Measurements from ENCODE around the gene UBR2.
A peak's percentile ranks its signal among the peaks of the same experiment; 100 is the strongest.
"Not testable (repeated sequence)": the region's sequence is repeated elsewhere in the genome, so short reads cannot be mapped to it uniquely, and the experiment has no call there.

Gene UBR2

DNA sequence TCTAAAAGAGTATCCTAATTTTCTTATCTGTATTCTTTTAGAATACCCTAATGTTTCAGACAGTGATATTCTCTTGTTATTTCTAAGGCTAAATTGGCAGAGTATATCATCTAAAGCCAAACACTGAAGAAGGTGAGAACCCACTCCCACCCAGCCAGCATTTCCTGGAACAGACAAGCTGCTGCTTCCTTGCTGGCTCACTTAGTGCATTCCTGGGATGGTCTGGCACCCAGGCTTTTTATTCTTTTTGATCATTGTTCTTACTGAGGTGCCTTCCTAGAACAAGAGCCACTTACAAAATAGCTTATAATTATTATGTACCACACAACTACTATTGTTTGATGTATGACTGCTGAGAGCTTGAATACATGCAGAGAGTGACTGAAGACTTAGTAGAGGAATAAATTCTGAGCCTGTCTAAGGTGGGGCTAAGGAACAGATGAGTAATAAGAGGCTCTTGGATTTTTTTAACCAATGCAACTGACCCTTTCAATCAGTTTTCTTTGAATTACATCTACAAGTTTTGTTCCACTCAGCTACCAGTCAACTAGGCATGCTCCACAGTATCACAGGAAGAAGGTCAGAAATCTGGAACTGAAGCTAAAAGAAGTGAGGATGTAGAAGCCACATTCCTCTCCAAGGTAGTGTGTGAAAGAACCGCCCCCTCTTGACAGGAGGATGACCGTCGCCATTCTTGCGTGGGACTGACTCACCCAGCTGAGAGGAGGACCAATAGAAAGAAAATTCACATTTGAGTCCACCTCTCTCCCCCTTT lies 128.5 kb downstream of the UBR2 start:
- peak in 1 of 2 donors; percentile 5 for DNase-seq (ENCODE audit: low read depth in 2 of 2)

DNA sequence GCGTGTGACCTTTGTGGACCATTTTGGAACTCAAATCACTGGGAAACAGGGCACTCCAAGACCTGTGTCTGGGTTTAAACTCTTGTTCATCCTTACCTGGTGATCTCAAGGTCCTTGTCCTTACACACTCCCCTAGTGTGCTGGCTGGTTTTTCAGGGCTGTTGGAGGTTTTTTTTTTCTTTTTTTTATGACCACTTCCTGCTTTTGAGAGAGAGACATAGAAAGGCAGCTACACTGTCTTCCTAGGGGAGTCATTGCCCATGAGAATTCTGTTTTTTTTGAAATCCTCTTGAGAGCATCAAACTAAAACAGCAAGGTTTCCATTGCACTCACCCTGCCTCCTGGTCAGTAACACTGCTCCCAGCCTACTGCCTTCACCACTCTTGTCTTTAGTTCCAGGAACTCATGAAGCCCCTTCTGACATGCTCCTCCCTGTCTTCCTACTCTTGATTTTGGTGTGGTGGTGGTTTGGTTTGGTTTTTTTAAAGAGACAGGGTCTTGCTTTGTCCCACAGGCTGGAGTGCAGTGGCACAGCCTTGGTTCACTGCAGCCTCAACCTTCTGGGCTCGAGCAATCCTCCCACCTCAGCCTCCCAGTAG lies 130.0 kb downstream of the UBR2 start:
- peak in 1 of 2 donors; percentile 1 for DNase-seq (ENCODE audit: low read depth in 2 of 2)

DNA sequence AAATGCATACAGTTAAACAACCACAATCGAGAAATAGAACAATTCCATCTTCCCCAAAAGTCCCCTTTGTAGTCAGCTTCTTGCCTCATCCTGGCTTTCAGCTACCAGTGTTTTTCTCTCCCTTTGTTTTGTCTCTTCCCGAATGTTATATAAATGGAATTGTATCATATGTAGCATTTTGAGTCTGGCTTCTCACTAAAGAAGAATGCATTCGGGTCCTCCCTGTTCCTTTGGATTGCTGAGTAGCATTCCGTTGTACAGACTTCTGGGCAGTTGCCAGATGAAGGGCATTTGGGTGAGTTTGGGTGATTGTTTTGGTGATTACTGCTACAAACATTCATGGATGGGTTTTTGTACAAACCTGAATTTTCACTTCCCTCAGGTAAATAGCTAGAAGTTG lies 130.8 kb downstream of the UBR2 start:
- no peak for DNase-seq (ENCODE audit: low read depth in 2 of 2)

DNA sequence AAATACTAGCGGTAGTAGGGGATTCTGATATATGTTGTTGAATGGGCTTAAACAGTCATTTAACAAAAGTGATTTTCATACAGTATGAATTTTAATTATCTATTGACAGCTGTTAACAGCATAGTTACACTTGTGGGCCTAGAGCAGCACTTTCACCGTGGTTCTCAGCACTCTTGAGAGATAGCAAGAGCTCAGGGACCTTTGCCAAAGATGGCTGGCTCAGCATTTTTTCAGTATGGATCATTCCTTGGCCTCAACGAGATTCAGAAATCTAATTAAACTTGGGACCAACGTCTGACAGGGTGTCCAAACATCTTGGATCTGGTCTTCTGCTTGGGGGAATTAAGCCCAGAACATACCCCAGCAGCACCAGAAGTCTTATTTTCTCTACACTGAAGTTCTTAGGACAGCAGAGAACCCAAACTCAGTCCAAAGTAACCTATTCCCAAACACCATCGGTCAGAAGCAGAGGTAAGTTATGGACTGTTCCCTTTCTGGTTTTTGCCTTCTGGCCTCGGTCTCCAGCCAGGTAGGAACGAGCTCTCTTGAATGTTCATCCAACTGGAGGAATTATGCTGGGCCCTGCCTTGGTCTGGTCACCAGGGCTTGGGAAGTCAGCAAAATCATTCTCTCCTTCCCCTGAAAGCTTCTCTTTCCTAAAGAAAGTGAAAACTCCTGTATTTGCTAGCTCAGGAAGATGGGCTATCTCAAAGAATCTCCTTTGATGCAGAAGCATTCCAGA lies 132.9 kb downstream of the UBR2 start:
- DNase-seq (ENCODE audit: low read depth in 2 of 2) = no peak

DNA sequence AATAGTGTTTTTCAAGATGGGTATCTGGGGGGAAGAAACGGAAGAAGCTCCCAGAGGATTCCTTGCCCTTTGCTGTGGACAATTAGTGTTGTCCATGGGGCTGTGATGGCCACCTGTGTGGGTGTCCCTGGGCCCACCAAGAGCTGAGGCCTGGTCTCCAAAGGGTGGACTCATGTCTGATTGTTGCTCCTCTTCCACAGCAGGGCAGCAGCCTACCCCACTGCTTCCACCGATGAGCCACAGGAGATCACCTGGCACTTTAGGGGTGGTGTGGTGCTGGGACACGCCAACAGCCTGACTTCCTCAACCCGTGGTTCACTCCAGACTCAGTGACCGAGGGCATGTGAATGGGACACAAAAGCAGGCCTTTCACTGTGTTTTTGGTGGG lies 133.4 kb downstream of the UBR2 start:
- DNase-seq (ENCODE audit: low read depth in 2 of 2) = no peak

DNA sequence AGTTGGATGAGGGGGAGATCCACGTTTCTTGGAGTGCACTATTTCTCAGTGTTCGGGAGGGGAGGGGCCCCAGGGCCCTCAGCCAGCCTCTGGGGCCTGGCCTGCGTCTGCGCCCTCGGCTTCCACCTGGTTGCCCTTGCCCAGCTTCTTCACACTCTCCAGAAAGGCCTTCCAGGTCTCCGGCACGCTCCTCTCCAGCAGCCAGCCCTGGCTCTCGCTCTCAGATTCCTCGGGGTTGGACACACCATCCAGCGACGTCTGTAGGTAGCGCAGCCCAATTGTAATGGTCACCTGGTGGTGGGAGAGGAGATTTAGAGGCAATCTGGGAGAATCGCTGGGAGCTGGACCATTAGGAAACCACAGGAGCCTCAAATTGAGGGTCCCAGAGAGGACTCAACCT lies 134.4 kb downstream of the UBR2 start:
- DNase-seq (ENCODE audit: low read depth in 2 of 2) = no peak

DNA sequence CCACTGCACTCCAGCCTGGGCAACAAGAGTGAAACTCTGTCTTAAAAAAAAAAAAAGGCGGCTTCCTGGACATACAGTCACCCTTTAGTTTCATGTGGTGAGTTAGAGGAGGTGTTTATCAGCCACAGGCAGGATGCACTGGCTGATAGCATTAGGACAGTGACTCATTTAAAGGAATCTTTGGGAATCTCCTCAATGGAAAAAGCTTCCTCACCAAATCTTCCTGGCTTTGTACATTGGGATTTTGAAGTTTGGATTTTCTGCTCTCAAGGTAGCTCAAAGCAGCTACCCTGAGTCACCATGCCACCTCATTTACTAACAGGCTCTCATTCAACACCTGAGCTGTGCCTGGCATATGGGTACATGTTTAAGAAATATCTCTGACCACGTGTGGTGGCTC lies 138.4 kb downstream of the UBR2 start:
- DNase-seq (ENCODE audit: low read depth in 2 of 2) = no peak

DNA sequence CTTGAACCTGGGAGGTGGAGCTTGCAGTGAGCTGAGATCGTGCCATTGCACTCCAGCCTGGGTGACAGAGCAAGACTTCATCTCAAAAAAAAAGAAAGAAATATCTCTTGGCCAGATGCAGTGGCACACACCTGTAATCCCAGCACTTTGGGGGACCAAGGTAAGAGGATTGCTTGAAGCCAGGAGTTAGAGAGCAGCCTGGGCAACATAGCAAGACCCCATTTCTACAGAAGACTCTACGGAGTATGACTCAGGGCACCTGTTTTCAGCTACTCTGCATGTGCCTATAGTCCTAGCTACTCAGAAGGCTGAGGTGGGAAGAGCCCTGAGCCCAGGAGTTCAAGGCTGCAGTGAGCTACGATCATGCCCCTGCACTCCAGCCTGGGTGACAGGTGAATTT lies 139.0 kb downstream of the UBR2 start:
- DNase-seq (ENCODE audit: low read depth in 2 of 2) = not testable (repeated sequence)

DNA sequence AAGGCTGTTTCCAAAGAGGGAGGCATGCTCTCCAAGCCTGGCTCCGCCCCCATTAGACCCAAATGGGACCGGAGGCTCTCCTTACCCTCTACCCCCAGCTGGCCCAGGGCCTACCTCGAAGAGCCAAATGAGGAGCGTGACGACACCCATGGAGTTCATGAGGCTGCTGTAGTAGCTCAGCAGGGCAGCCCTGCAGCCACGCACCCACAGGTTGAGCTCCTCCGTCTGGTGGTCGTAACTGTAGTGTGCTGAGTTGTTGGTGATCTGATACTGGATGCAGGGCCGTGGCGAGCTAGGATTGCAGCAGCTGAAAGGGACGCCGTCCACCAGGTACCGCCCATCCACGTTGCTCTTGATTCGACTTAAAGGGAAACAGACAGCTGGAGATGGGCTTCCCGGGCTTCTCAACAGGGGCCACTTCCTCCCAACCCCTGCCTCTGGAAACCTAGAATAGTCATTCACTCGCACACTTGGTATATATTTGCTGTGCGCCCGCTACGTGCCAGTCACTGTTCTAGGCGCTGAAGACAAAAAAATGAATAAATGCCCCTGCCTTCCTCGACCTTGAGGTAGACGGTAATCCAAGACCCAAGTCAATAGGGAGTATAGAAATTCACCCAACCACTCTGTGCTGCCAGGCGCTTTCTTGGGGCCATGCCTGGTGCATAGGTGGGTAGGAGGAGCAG lies 140.6 kb downstream of the UBR2 start:
- DNase-seq (ENCODE audit: low read depth in 2 of 2) = no peak

DNA sequence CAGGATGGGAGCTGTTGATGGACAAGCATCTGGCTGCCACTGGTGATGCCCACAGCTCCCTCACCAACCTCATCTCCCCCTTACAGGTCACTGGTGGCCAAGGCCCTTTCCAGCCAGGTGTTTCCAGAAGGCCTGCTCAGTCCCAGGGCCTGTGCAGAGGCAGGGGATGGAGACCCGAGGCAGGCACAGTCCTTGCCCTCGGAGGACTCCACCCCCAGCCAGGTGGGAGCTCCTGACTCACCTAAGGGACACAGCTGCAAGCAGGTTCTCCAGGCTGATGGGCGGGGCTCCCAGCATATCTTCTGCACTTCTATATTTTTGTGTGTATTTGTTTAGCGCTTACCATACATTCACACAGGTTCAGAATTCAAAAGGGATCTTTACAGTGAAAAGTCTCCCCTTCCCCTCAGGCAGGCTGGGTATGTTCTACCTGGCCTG lies 141.1 kb downstream of the UBR2 start:
- no peak for DNase-seq (ENCODE audit: low read depth in 2 of 2)

DNA sequence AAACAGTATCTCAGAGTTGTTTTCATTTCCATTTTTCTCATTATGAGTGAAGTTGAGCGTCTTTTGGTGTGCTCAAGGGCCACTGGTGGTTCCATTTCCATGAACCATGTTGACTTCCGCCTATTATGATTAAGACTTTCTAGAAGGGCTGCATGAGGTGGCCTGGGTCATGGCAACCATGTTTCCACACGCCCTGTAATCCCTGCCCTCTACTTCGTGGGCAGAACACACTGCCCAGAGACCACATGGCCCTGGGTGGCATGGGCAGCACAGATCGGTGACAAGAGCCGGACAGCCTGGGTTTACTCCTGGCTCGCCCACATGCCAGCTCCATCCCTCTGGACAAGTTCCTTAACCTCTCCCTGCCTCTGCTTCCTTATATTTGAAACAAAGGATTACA lies 143.8 kb downstream of the UBR2 start:
- DNase-seq (ENCODE audit: low read depth in 2 of 2) = no peak

DNA sequence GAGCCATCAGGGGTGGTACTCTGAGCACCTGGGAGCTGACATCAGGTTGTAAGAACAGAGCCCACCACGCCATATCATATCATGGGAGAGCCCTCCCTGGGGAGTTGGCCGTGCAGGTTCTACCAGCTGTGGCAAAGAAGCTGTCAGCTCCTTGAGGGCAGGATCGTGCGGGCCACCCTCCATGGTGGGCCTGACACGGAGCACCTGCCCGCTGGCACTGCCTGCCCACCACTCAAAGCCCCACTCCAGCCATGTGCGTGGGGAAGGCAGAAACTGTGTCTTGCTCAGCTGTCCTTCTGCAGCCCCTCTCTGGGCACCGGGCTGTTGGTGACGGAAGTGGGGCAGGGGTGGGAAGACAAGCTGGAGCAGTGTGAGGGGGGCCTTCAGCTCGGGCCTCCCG lies 144.3 kb downstream of the UBR2 start:
- no peak for DNase-seq (ENCODE audit: low read depth in 2 of 2)

DNA sequence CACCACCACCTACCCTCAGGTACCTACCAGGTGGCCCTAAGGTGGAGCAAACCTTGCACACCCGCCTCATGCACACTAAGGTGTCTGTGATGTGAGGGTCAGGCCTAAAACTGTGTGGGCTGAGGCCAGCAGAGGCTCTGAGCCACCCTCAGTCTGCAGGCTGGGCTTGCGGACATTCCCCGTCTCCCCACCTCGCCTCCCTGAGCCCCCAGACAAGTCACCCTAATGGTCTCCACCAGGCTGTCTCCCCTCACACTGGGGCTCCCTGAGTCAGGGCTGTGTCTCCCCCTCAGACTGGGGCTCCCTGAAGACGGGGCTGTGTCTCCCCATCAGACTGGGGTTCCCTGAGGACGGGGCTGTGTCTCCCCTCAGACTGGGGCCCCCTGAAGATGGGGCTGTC lies 146.0 kb downstream of the UBR2 start:
- no peak for DNase-seq (ENCODE audit: low read depth in 2 of 2)

DNA sequence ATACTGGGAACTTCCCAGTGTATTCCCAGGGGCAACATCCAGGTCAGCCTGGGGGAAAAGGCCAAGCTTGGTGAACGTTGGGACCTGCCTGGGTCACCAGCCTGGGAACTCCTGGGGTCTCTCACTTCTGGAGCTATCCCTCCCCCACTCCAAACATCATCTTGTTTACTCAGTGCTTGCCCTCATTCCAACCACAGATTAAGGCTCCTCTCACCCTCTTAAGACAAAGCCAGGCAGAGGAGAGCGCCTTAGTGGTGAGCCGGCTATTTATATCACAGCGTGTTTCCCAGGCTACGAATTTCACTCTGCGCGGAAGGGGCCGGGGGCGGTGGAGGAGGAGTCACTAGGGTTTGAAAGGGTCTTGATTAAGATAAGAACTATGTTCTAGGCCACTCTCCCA lies 146.5 kb downstream of the UBR2 start:
- no peak for DNase-seq (ENCODE audit: low read depth in 2 of 2)

DNA sequence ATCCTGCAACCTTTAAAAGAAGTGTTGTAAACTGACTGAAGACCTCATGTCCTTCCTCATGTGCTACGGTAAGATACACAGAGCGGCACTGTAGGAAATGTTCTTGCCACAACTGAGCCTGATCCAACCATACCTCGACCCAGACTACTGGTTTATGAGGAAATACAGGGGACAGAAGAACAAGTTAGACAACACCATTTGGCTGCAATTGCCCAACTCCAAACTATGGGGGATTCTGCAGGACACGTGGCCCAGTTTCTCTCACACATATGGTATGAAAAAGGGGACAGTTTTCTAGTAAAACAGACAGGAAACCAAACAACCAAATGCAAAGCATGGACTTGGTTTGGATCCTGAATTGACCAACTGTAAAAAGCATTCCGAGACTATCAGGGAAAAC lies 148.1 kb downstream of the UBR2 start:
- no peak for DNase-seq (ENCODE audit: low read depth in 2 of 2)

DNA sequence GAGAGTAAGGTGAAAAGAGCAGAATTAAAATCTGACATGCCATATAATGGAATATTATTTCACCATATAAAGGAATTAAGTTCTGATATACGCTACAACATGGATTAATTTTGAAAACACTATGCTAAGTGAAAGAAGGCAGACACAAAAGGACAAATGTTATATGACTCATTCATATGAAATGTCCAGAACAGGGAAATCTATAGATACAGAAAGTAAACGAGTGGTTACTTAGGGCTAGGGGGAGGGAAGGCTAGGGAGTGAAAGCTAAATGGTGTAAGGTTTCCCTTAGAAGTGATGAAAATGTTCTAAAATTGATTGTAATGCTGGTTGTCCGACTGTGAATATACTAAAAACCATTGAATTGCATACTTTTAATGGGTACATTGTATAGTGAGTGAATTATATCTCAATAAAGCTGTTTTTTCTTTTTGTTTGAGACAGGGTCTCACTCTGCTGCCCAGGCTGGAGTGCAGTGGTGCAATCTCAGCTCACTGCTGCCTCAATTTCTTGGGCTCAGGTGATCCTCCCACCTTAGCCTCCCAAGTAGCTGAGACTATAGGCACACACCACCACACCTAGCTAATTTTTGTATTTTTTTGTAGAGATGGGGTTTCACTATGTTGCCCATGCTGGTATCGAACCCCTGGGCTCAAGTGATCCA lies 150.4 kb downstream of the UBR2 start:
- no peak for DNase-seq (ENCODE audit: low read depth in 2 of 2)

DNA sequence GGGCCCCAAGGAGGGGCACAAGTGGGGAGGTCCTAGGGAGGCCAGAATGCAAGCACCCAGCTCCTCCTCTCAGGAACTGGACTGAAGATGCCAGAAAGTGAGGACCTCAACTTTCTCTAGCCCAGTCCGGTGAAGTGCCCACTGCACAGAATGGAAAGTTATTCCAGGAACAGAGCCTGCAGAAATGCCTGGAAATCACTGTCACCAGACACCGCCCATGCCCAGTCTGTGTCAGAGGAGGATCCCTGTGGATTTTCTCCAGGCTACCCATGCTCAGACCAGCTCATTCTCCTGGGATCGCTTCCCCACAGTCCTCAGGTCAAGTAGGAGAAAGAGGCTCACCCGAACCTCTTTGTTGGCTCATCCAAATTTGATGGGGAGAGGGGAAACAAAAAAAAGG lies 152.0 kb downstream of the UBR2 start:
- DNase-seq (ENCODE audit: low read depth in 2 of 2) = no peak

DNA sequence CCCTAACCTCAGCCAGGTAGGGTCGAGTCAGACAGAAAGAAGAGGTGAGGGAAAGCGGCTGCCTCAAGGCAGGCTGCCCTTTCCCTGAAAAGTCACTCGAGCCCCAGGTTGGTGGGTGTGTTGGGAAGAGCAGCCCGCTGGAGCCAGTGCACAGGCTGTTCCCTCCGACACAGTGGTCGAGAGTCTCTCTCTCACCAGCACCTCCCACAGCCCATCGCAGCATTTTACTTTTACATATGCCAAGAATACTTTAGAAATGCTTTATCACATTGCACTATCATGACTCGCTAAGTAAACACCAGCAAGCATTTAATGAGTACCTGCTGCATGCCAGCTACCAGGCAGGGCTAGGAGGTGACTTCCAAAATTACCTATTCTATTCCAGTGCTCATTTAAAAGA lies 156.9 kb downstream of the UBR2 start:
- DNase-seq (ENCODE audit: low read depth in 2 of 2) = no peak

DNA sequence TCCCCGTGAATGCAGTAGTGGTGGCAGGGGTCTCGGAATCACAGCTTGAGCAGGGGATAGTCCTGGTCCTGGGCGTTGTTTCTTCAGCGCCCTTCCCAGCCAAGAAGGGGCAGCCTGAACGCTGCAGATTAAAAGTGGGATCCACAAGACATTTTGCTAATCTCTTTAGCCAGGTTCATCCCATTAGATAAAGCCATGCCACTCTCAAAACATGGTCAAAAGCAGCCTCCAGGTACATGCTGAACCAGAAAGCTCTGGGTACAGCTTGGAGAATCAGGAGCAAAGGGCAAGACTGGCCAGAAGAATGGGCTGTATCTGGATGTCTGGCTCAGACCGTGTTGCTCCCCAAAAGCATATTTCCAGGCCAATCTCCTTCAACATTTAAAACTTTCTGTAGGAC lies 158.7 kb downstream of the UBR2 start, which contains the start of gene PRPH2:
PRPH2 (minus strand) TSS at position 101 of the 400 bp plus-strand sequence. CDS start 263 bp downstream, outside the sequence.
- no peak for DNase-seq (ENCODE audit: low read depth in 2 of 2)

DNA sequence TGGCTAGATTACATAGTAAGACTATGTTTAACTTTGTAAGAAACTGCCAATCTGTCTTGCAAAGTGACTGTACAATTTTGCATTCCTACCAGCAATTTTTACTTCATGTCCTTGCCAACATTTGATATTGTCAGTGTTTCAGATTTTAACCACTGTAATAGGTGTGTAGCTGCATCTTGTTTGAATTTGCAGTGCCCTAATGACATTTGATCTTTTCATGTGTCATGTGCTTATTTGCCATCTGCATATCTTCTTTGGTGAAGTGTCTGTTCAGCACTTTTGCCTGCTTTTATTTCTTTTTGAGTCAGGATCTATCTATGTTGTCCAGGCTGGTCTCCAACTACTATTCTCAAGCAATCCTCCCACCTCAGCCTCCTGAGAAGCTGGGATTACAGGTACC lies 161.0 kb downstream of the UBR2 start:
- no peak for DNase-seq (ENCODE audit: low read depth in 2 of 2)

DNA sequence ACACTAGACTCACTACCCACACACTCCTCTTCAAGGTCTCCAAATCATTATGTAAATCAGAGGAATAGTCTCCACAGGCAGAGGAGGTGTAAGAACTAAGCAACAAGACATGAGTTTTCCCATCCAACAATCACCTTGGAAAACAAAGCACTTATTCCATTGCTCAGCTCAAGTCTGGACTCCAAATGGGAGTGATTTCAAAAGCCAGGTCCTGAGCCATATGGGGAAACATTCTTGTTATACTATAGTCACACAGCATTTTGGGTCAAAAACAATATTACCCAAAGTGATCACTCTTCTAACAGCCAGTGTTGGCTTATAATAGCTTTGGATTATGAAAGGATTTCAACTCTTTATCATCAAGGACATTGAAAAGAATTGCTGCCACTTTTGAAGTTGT lies 162.2 kb downstream of the UBR2 start:
- no peak for DNase-seq (ENCODE audit: low read depth in 2 of 2)

All from stimulated activated CD8-positive, alpha-beta memory T cell treated with anti-CD3 and anti-CD28 coated beads, Interleukin-15, amount 100 ng/mL, for 48 hours (primary cell).